Prostate gland (tissue), 2 donors: ENCODE results near the gene NHLH2.

Experiments
- POLR2A ChIP-seq: fragments of 450-650 bp; IDR thresholded peaks from one replicate; pipeline ENCODE4 v1.6.1; 2016; ENCODE audit warnings: antibody characterized with exemption, mild to moderate bottlenecking
- POLR2AphosphoS5 ChIP-seq: sonication (generic); formaldehyde crosslinking; IDR thresholded peaks from one replicate; pipeline ENCODE4 v1.6.1; 2017; ENCODE audit warnings: antibody characterized with exemption
- TF ChIP-seq, protein P1 (sequence below), 4 experiments: fragments of 200-600 bp in 2 of 4; fragments of 450-650 bp in 2 of 4; sonication (generic) in 2 of 4; IDR thresholded peaks; 1 replicate in 3 of 4; 2 replicates in 1 of 4; pipeline ENCODE4 v1.5.1; 2016 to 2019; ENCODE audit warnings: antibody characterized with exemption in 4 of 4, mild to moderate bottlenecking in 2 of 4, moderate library complexity in 2 of 4

DNA sequence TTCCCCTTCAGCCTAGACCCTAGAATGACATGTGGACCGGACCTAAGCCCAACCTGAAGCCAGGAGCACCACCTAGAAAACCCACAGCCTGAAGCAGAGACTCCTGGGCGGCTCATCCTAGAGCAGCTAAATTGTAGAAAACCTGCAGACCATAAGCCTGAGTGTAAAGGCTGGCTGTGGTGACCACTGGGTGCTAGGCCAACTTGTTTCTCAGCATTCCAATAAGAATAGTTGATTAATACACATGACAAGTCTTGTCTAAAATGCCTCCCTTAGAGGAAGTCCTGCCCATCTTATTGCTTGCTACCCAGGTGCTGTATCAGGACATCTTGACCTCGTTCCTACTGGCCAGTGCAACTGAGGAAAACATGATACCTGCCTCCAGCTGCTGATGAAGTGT lies 49.1 kb downstream of the NHLH2 start:
- TF ChIP-seq, protein P1, sequence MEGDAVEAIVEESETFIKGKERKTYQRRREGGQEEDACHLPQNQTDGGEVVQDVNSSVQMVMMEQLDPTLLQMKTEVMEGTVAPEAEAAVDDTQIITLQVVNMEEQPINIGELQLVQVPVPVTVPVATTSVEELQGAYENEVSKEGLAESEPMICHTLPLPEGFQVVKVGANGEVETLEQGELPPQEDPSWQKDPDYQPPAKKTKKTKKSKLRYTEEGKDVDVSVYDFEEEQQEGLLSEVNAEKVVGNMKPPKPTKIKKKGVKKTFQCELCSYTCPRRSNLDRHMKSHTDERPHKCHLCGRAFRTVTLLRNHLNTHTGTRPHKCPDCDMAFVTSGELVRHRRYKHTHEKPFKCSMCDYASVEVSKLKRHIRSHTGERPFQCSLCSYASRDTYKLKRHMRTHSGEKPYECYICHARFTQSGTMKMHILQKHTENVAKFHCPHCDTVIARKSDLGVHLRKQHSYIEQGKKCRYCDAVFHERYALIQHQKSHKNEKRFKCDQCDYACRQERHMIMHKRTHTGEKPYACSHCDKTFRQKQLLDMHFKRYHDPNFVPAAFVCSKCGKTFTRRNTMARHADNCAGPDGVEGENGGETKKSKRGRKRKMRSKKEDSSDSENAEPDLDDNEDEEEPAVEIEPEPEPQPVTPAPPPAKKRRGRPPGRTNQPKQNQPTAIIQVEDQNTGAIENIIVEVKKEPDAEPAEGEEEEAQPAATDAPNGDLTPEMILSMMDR (IDR thresholded peaks at IDR 0.05), result no peak
- TF ChIP-seq POLR2A (no peak), POLR2AphosphoS5 (no peak)
